Measurements from ENCODE around the gene RNF144A. TPM values are rescaled to one million over a fixed set of nuclear protein-coding genes. Genes with fewer than 3 reads are reported as not detected.

RNF144A gene
- total RNA-seq, 1 experiment from 2014 or later = 10.6 TPM

DNA sequence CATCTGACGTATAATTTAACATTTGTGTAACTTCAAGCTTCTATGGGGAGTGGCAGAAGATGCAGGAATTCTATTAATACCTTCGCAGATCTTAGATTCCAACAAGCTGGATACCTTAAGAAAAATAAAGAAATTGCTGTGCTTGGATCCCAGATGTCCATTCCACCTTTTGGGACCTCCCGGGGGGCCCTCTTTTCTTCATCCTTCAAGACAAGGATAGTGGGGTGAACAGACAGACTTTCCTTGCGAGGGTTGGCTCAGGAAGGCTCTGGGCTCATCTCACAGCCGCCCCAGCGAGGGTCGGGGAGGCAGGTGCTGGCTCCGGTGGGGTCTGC, 509 bp upstream of the RNF144A start:
- no peak overlapping the region for H3K9ac ChIP-seq (ENCODE audit: extremely low read depth, insufficient read length, low read length)
- no peaks in the 10 kb centered on the region for H3K79me1 ChIP-seq (ENCODE audit: insufficient read depth, low read depth, low read length, poor library complexity, severe bottlenecking)
- TF ChIP-seq CTCF (conservative IDR thresholded peaks at IDR 0.05) = no peak
- H2AK5ac ChIP-seq (ENCODE audit: insufficient read length, low read length) = no peak overlapping the region
- no peak overlapping the region for H2BK15ac ChIP-seq (ENCODE audit: low read depth, low read length)
- no peak overlapping the region for H3K14ac ChIP-seq (ENCODE audit: insufficient read depth, low read length)
- Mint-ChIP-seq H3K27ac (no peak overlapping the region), H3K4me3 (peak overlapping the region; percentile 66 to 80), H3K4me1 (peaks cover 25 to 43% of the 10 kb centered on the region in 2 experiments), H3K36me3 (ENCODE audit: insufficient read depth in 1 of 3, low read depth in 3 of 3) (peaks cover 0 to 6% (median 3%) of the 10 kb centered on the region in 3 experiments; a peak in 2 of 7 replicates), H3K27me3 (ENCODE audit: low read depth) (peaks cover 19% of the 10 kb centered on the region), H3K9me3 (no peaks in the 10 kb centered on the region; a peak in 1 of 5 replicates)
- H3K4me2 ChIP-seq (ENCODE audit: insufficient read depth, insufficient read length, low read length) = peak overlapping the region; percentile 70
- no peak overlapping the region for H2BK120ac ChIP-seq (ENCODE audit: low read depth, low read length, poor library complexity, severe bottlenecking)
- no peak overlapping the region for H3T11ph ChIP-seq (ENCODE audit: low read length)
- no peaks in the 10 kb centered on the region for H3K79me2 ChIP-seq (ENCODE audit: insufficient read depth, low read length)
- no peak overlapping the region for H4K5ac ChIP-seq (ENCODE audit: insufficient read length, low read depth, low read length)
- H4K8ac ChIP-seq (replicated peaks; ENCODE audit: insufficient read length, low read depth, low read length) = no peak overlapping the region
- 0 out of 2 replicates have a peak, but pooled peaks cover 3% of the 10 kb centered on the region for H3K4me1 ChIP-seq (ENCODE audit: insufficient read depth, low read length)
- no peak overlapping the region for H3K23ac ChIP-seq (ENCODE audit: insufficient read length, low read depth, low read length)
- no peak overlapping the region for H3K4ac ChIP-seq (ENCODE audit: low read depth, low read length)
- no peaks in the 10 kb centered on the region for H3K27me3 ChIP-seq (ENCODE audit: insufficient read depth, low read length)
- no peak overlapping the region for H3K18ac ChIP-seq (ENCODE audit: insufficient read length, low read depth, low read length)
- H3K23me2 ChIP-seq (ENCODE audit: insufficient read length, low read depth, low read length, poor library complexity, severe bottlenecking) = peaks cover 10% of the 10 kb centered on the region
- H2AFZ ChIP-seq (ENCODE audit: low read length) = no peak overlapping the region
- no peak for DNase-seq
- H3K27ac ChIP-seq (ENCODE audit: insufficient read length, low read depth, low read length) = no peak overlapping the region
- no peak overlapping the region for H4K91ac ChIP-seq (ENCODE audit: insufficient read length, low read depth, low read length)
- no peak overlapping the region for H3K56ac ChIP-seq (ENCODE audit: insufficient read length, low read depth, low read length)
- no peak overlapping the region for H2BK5ac ChIP-seq (ENCODE audit: insufficient read length, low read length)
- no CpG with 5 or more reads among the region's 8 CpGs for WGBS (ENCODE audit: extremely low coverage, insufficient read length, low lambda C conversion rate)
- H4K20me1 ChIP-seq (ENCODE audit: control insufficient read depth, insufficient read depth, insufficient read length) = no peaks in the 10 kb centered on the region
- no peak overlapping the region for H2BK20ac ChIP-seq (ENCODE audit: low read depth, low read length, poor library complexity, severe bottlenecking)
- H3K9me3 ChIP-seq (ENCODE audit: control insufficient read depth, low read depth, low read length) = no peaks in the 10 kb centered on the region
- no peak overlapping the region for H2BK12ac ChIP-seq (ENCODE audit: insufficient read length, low read depth, low read length)

Data from H9 (cell line).